Erythroblast (primary cell): ENCODE data around the gene TBRG4.

Experiments used
- GATA1 ChIP-seq: IDR thresholded peaks from 2 replicates; pipeline ENCODE4 v1.6.1; 2011; ENCODE audit warnings: low read depth, mild to moderate bottlenecking, control low read depth, low read length, moderate library complexity
- POLR2A ChIP-seq: IDR thresholded peaks from 2 replicates; pipeline ENCODE4 v1.6.1; 2011; ENCODE audit warnings: mild to moderate bottlenecking, low read length

GRCh38 chr7:45089341-45089891 lies 22.1 kb downstream of the TBRG4 start:
- TF ChIP-seq POLR2A (no peak), GATA1 (no peak)
